ENCODE data around the gene LRRK1.

The LRRK1 gene

DNA sequence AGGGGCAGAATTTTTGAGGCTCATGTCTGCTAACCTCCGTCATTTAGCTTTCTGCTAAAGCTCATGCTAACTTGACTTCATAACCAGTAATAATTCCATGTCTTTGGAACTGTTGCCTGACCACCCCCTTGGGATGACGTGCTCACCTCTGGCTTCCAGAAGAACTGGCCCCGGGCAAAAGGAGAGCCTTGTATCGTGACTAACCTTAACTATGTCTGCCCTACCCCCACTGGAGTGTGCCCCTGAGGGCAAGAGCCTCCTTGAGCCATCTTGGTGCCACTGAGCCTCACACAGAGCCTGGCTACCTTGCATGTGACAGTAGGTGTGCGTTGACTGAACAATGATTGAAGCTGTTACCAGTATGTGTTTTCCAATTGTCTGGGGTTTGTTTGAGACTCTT lies 4.7 kb downstream of the LRRK1 start:
- TF ChIP-seq TAF1 (IDR thresholded peaks at IDR 0.05; ENCODE audit: borderline replicate concordance, insufficient read depth, low read length) (no peak), POLR2AphosphoS5 (IDR thresholded peaks at IDR 0.05; ENCODE audit: low read depth, low read length) (no peak)

GRCh38 chr15:100924436-100924835 lies 5.3 kb downstream of the LRRK1 start:
- TF ChIP-seq SIN3A (IDR thresholded peaks at IDR 0.05; ENCODE audit: borderline replicate concordance, insufficient read depth, low read length) (no peak), REST (IDR thresholded peaks at IDR 0.05; ENCODE audit: insufficient read depth in 1 of 2, low read depth in 2 of 2, low read length in 2 of 2) (no peak), FOXP2 (optimal IDR thresholded peaks at IDR 0.05; ENCODE audit: borderline replicate concordance, extremely low read depth, extremely low read length, insufficient read depth) (no peak), TAF1 (IDR thresholded peaks at IDR 0.05; ENCODE audit: borderline replicate concordance, insufficient read depth, low read length) (no peak), POLR2AphosphoS5 (IDR thresholded peaks at IDR 0.05; ENCODE audit: low read depth, low read length) (no peak)

GRCh38 chr15:100925480-100925879 lies 6.3 kb downstream of the LRRK1 start:
- no peak for TF ChIP-seq REST (IDR thresholded peaks at IDR 0.05; ENCODE audit: insufficient read depth in 1 of 2, low read depth in 2 of 2, low read length in 2 of 2)
- no peak for TF ChIP-seq TAF1 (IDR thresholded peaks at IDR 0.05; ENCODE audit: borderline replicate concordance, insufficient read depth, low read length)
- TF ChIP-seq FOXP2 (optimal IDR thresholded peaks at IDR 0.05; ENCODE audit: borderline replicate concordance, extremely low read depth, extremely low read length, insufficient read depth) = no peak
- TF ChIP-seq SIN3A (IDR thresholded peaks at IDR 0.05; ENCODE audit: borderline replicate concordance, insufficient read depth, low read length) = no peak
- TF ChIP-seq POLR2AphosphoS5 (IDR thresholded peaks at IDR 0.05; ENCODE audit: low read depth, low read length) = no peak

GRCh38 chr15:100926258-100926657 lies 7.1 kb downstream of the LRRK1 start:
- TF ChIP-seq FOXP2 (optimal IDR thresholded peaks at IDR 0.05; ENCODE audit: borderline replicate concordance, extremely low read depth, extremely low read length, insufficient read depth) (no peak), REST (IDR thresholded peaks at IDR 0.05; ENCODE audit: insufficient read depth in 1 of 2, low read depth in 2 of 2, low read length in 2 of 2) (no peak), TAF1 (IDR thresholded peaks at IDR 0.05; ENCODE audit: borderline replicate concordance, insufficient read depth, low read length) (no peak), POLR2AphosphoS5 (IDR thresholded peaks at IDR 0.05; ENCODE audit: low read depth, low read length) (no peak), SIN3A (IDR thresholded peaks at IDR 0.05; ENCODE audit: borderline replicate concordance, insufficient read depth, low read length) (no peak)

DNA sequence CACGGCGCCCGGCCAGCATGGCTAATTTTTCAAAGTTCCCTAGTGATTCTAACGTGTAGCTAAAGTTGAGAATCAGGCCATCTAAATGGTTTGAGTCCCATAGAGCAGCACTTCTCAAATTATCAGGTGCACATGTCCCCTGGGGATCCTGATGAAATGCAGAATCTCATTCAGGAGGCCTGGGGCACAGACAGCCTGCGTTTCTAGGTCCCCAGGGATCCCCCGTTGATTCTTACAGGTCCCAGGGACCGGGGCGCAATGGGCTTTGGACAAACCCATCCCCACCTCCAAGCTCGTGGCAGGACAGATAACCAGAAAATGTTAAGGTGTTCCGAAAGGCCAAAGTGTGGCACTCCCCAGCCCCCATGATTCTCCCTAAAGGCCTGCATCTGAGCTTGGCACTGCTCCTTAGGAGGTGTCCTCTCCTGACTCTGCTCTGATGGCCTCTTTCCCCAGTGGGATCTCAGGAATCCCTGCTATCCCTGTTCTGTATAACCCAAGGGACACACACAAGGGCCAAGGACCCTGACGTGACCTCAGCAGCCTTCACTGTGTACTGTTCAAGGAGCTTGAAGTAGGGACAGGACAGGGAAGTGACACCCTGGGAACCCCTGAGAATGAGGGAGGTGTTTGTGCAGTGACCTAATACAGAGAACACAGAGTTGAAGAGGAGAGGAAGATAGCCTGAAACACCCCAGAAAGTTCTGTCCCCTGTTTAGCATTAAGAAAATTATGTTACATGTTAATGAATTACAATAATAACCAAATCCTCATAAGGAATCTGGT lies 8.0 kb downstream of the LRRK1 start:
- no peak for TF ChIP-seq FOXP2 (optimal IDR thresholded peaks at IDR 0.05; ENCODE audit: borderline replicate concordance, extremely low read depth, extremely low read length, insufficient read depth)
- no peak for TF ChIP-seq REST (IDR thresholded peaks at IDR 0.05; ENCODE audit: insufficient read depth in 1 of 2, low read depth in 2 of 2, low read length in 2 of 2)
- TF ChIP-seq POLR2AphosphoS5 (IDR thresholded peaks at IDR 0.05; ENCODE audit: low read depth, low read length) = no peak
- TF ChIP-seq TAF1 (IDR thresholded peaks at IDR 0.05; ENCODE audit: borderline replicate concordance, insufficient read depth, low read length) = no peak
- TF ChIP-seq SIN3A (IDR thresholded peaks at IDR 0.05; ENCODE audit: borderline replicate concordance, insufficient read depth, low read length) = no peak
